A673 (cell line): ENCODE results near the gene C16orf96. TPM values are rescaled to one million over a fixed set of nuclear protein-coding genes. Genes with fewer than 3 reads are reported as not detected.

Experiments
- BruUV-seq: library from RNA; stranded (reverse); fragments of 400-500 nt; replicated peaks from 2 replicates; lab custom pipeline; 2021; lab: Mats Ljungman, UMichigan
- CTCF ChIA-PET: fragments of 300-600 bp; sonication (Branson Sonifier 250); formaldehyde crosslinking; loops from one replicate; lab custom pipeline; 2022; ENCODE audit warnings: antibody characterized with exemption; lab: Charles Lee
- POLR2A ChIA-PET: fragments of 300-600 bp; sonication (Branson Sonifier 250); formaldehyde crosslinking; loops from one replicate; lab custom pipeline; 2022; ENCODE audit warnings: antibody characterized with exemption; ENCODE audit not compliant: low non-redundant PET; lab: Charles Lee
- DNase-seq: peaks from one replicate; pipeline ENCODE4 v3.0.0-alpha.2; 2015; ENCODE audit warnings: low spot score
- H3K27ac ChIP-seq: fragments of 200-600 bp; sonication (generic); 2 replicates; pipeline ENCODE4 v1.5.1; 2016; ENCODE audit warnings: mixed run types, low read depth, mild to moderate bottlenecking, mixed read lengths, antibody characterized with exemption, low read length; ENCODE audit not compliant: poor library complexity, severe bottlenecking
- H3K27me3 ChIP-seq: fragments of 200-600 bp; sonication (generic); replicated peaks from 2 replicates; pipeline ENCODE4 v1.6.1; 2017; ENCODE audit warnings: mixed run types, low read depth, mild to moderate bottlenecking, mixed read lengths, antibody characterized with exemption, low read length; ENCODE audit not compliant: insufficient read depth, poor library complexity
- H3K36me3 ChIP-seq: fragments of 200-600 bp; sonication (generic); 2 replicates; pipeline ENCODE4 v1.6.1; 2016; ENCODE audit warnings: mixed run types, mild to moderate bottlenecking, mixed read lengths, antibody characterized with exemption, low read length; ENCODE audit not compliant: insufficient read depth, poor library complexity, severe bottlenecking
- H3K4me1 ChIP-seq: fragments of 200-600 bp; sonication (generic); 2 replicates; pipeline ENCODE4 v1.6.1; 2017; ENCODE audit warnings: mixed run types, mild to moderate bottlenecking, mixed read lengths, antibody characterized with exemption, low read length; ENCODE audit not compliant: insufficient read depth, poor library complexity, severe bottlenecking
- H3K4me3 ChIP-seq: fragments of 200-600 bp; sonication (generic); 2 replicates; pipeline ENCODE4 v1.5.1; 2016; ENCODE audit warnings: low read depth, mixed run types, mild to moderate bottlenecking, mixed read lengths, low read length; ENCODE audit not compliant: poor library complexity, severe bottlenecking
- H3K9me3 ChIP-seq: fragments of 200-600 bp; sonication (generic); 2 replicates; pipeline ENCODE4 v1.6.1; 2016; ENCODE audit warnings: mixed run types, low read depth, mild to moderate bottlenecking, mixed read lengths, antibody characterized with exemption, low read length; ENCODE audit not compliant: poor library complexity, severe bottlenecking
- EZH2 ChIP-seq: fragments of 200-600 bp; sonication (generic); IDR thresholded peaks from 2 replicates; pipeline ENCODE4 v1.6.1; 2017; ENCODE audit warnings: borderline replicate concordance, low read depth, mild to moderate bottlenecking, mixed read lengths, antibody characterized with exemption, low read length; ENCODE audit not compliant: poor library complexity, severe bottlenecking
- intact Hi-C: fragments of 100-400 bp; cut with micrococcal nuclease; formaldehyde crosslinking; loops from one replicate; pipeline ENCODE4 v1.10.0; 2022; ENCODE audit not compliant: unreplicated experiment
- total RNA-seq: library from RNA; stranded (reverse); gene quantifications from 2 replicates; pipeline ENCODE4 v1.2.3, GENCODE V29; 2021
- TF ChIP-seq, protein P1 (sequence below): fragments of 300-800, 200-600 bp; sonication (generic); conservative IDR thresholded peaks from 2 replicates; pipeline ENCODE4 v1.5.1; 2017; ENCODE audit warnings: low read depth, mild to moderate bottlenecking, antibody characterized with exemption, low read length, moderate library complexity, mixed read lengths

C16orf96 gene
- total RNA-seq, 1 experiment from 2014 or later: not detected

DNA sequence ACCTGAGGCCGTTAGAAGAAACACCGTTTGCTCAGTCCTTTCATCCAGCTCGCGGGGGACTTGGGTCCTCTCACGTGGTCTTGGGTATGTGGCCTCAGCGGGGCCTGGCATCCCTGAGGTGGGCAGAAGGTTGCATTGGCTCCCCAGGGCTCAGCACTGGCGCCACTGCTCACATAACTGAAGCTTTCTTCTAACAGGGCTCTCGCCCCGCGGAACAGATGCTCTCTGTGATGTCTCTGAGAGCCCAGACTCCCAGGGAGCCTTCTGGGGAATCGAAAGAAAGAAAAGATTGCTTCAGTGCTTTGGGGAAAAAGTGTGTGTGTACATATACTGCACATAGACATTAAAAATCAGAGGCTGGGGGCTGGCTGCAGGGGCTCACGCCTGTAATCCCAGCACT lies 78.6 kb downstream of the C16orf96 start:
- no peak for DNase-seq
- intact Hi-C loops: no loop called here
- no peaks in the 10 kb centered on the region for H3K4me1 ChIP-seq
- ChIA-PET POLR2A (no interaction called here), CTCF (interaction anchor here (0.6 kb wide), 1 partner anchor 129 kb away, joined by 3 read pairs; no protein-coding TSS in a partner anchor)
- TF ChIP-seq EZH2: no peak
- TF ChIP-seq, protein P1, sequence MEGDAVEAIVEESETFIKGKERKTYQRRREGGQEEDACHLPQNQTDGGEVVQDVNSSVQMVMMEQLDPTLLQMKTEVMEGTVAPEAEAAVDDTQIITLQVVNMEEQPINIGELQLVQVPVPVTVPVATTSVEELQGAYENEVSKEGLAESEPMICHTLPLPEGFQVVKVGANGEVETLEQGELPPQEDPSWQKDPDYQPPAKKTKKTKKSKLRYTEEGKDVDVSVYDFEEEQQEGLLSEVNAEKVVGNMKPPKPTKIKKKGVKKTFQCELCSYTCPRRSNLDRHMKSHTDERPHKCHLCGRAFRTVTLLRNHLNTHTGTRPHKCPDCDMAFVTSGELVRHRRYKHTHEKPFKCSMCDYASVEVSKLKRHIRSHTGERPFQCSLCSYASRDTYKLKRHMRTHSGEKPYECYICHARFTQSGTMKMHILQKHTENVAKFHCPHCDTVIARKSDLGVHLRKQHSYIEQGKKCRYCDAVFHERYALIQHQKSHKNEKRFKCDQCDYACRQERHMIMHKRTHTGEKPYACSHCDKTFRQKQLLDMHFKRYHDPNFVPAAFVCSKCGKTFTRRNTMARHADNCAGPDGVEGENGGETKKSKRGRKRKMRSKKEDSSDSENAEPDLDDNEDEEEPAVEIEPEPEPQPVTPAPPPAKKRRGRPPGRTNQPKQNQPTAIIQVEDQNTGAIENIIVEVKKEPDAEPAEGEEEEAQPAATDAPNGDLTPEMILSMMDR: no peak
- H3K9me3 ChIP-seq: peaks cover 6% of the 10 kb centered on the region
- no TSS peak for BruUV-seq
- H3K4me3 ChIP-seq: no peak overlapping the region
- no peak overlapping the region for H3K27ac ChIP-seq
- no peaks in the 10 kb centered on the region for H3K27me3 ChIP-seq
- H3K36me3 ChIP-seq: peaks cover 7% of the 10 kb centered on the region

GRCh38 chr16:4636196-4636595 lies 80.1 kb downstream of the C16orf96 start:
- TF ChIP-seq, protein P1: no peak
- no peak for TF ChIP-seq EZH2
- ChIA-PET CTCF (no interaction called here), POLR2A (no interaction called here)
- Histone ChIP-seq H3K27ac (no peak overlapping the region), H3K9me3 (peaks cover 5% of the 10 kb centered on the region), H3K27me3 (no peaks in the 10 kb centered on the region), H3K4me1 (no peaks in the 10 kb centered on the region), H3K4me3 (no peak overlapping the region), H3K36me3 (peaks cover 6% of the 10 kb centered on the region)
- no TSS peak for BruUV-seq
- intact Hi-C loops: no loop called here
- DNase-seq: no peak

GRCh38 chr16:4637501-4638166 lies 81.5 kb downstream of the C16orf96 start:
- H3K4me3 ChIP-seq: no peak overlapping the region
- H3K9me3 ChIP-seq: no peaks in the 10 kb centered on the region
- DNase-seq: no peak
- H3K4me1 ChIP-seq: no peaks in the 10 kb centered on the region
- no peaks in the 10 kb centered on the region for H3K36me3 ChIP-seq
- no TSS peak for BruUV-seq
- H3K27ac ChIP-seq: no peak overlapping the region
- ChIA-PET POLR2A (no interaction called here), CTCF (no interaction called here)
- H3K27me3 ChIP-seq: no peaks in the 10 kb centered on the region
- intact Hi-C loops: no loop called here
- TF ChIP-seq, protein P1: no peak
- TF ChIP-seq EZH2: no peak
